Measurements from ENCODE around the gene KLK6.
A peak's percentile ranks its signal among the peaks of the same experiment; 100 is the strongest.

The KLK6 gene

GRCh38 chr19:50947123-50947522, 22.3 kb downstream of the KLK6 start:
- no peak for DNase-seq

DNA sequence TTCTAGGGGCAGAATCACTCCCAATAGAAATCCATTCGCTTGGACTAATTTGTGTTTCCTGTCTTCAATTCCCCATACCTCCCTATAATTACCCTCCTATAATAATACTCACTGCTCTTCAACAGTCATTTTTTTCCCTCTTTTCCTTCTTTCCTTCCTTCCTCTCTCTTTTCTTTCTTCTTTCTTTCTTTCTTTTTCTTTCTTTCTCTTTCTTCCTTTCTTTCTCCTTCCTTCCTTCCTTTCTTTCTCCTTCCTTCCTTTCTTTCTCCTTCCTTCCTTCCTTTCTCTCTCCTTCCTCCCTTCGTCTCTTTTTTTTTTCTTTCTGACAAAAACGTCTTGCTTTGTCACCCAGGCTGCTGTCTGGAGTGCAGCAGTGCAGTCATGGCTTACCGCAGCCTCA, 24.6 kb downstream of the KLK6 start:
- DNase-seq = no peak

DNA sequence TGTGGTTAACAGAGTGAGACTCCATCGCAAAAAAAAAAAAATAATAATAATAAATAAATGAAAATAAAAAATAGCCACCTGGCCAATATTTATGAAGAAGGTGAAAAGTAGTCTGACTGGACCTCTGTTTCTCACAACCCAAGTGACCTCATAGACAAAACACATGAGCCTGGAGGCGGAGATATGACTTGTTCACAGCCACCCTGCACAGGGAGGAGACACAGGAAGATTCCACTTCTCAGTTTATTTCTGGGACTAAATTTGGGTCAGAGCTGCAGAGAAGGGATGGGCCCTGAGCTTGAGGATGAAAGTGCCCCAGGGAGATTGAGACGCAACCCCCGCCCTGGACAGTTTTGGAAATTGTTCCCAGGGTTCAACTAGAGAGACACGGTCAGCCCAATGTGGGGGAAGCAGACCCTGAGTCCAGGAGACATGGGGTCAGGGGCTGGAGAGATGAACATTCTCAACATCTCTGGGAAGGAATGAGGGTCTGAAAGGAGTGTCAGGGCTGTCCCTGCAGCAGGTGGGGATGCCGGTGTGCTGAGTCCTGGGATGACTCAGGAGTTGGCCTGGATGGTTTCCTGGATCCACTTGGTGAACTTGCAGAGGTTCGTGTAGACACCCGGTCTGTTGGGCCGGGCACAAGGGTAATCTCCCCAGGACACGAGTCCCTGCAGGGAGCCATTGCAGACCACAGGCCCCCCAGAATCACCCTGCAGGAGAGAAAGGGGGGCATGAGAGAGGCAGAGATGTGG, 26.1 kb downstream of the KLK6 start:
- no peak for DNase-seq

DNA sequence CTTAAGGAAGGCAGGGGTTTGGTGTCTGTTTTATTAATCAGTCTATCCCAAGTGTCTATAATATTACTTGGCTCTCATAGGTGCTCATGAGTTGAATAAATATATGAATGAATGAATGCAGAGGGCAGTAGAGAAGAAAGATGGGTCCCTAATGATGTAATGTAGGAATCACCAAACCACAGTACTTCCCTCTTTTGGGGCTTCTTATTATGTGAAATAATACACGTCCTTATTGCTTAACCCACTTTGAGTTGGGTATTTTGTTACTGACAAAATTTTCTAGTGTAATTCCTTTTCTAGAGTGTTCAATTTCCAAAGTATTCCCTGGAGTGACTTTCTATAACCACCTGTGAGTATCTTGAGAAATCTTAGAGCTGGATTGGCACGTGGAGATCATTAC, 29.8 kb downstream of the KLK6 start:
- no peak for DNase-seq

- DNase-seq = peak; percentile 21
Measured at GRCh38 chr19:50933640-50934039, 35.8 kb downstream of the KLK6 start.

DNA sequence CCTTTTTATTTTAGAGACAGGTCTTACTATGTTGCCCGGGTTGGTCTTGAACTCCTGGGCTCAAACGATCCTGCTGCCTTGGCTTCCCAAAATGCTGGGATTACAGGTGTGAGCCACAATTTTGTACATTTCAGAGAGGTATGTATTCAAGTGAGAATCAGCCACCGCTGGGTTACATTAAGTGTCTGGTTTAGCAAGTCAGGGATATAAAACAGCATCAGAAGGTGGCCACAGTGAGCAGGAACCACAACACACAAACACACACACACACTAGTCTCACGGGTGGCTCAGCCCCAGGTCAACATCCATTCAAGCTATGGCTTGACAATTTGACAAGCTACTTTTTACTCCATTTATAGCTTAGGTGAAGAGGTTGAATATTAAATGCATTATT, 36.7 kb downstream of the KLK6 start:
- DNase-seq = no peak

- DNase-seq = no peak
Measured at GRCh38 chr19:50932018-50932689, 37.2 kb downstream of the KLK6 start.

DNA sequence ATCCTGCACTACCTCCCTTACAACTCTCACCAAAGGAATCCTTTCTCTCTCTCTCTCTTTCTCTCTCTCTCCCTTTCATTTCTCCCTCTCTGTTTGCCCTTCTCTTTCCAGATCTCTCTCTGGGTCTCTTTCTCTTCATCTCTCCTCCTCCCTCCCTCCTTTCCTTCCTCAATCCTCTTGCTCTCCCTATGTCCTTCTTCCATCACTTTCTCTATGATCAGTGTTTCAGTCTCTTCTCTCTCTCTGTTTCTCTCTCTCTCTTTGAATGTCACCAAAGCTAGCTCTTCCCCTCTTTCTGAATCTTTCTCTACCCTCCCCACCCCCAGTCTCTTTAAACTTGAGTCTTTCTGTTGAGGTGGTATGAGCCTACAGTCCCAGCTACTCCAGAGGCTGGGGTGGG, 38.4 kb downstream of the KLK6 start:
- DNase-seq = no peak

GRCh38 chr19:50928831-50929230, 40.6 kb downstream of the KLK6 start:
- no peak for DNase-seq

GRCh38 chr19:50926144-50926543, 43.2 kb downstream of the KLK6 start:
- no peak for DNase-seq

DNA sequence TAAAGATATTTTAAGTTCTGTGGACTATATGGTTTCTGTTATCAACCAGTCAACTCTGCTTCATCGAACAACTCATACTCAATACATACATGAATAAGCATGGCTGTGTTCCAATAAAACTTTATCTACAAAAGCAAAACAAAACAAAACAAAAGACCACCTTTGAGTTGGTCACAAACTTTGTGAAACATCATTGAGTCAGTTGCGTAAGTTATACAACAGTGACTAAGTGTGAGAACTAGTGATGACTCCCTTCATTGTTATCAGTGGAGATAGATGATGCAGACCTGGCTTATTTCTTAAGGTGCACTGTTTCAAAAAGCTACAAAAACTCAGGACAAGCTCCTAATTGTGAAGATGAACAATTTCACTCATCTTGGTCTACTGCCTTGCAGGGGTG, 43.7 kb downstream of the KLK6 start:
- no peak for DNase-seq

GRCh38 chr19:50924586-50924985, 44.8 kb downstream of the KLK6 start:
- DNase-seq = no peak

DNA sequence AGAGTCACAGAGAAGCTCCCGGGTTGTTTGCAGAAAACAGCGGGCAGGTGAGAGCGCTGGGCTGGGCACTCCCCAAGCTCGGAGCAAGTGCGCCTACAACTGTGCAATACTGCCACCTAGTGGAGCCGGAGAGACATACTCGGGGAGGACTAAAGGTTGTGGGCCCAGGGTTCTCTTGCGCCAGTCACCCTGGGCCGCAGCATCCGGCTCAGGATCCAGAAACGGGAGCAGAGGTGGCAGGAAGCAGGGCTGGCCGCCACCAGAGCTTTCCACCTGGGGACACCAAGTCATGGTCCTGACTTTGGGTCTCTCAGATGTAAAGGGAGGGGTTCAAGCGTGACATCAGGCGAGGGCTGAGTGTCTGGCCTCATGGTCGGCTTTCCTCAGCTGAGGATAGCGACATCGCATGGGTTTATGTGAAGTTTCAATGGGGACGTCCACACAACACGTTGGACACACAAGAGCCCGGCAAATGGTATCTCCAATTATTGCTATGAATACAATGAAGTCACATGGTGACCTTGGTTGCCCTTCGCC, 47.0 kb downstream of the KLK6 start:
- DNase-seq = peak; percentile 72

GRCh38 chr19:50921426-50922316, 47.7 kb downstream of the KLK6 start:
- peak; percentile 12 for DNase-seq

DNA sequence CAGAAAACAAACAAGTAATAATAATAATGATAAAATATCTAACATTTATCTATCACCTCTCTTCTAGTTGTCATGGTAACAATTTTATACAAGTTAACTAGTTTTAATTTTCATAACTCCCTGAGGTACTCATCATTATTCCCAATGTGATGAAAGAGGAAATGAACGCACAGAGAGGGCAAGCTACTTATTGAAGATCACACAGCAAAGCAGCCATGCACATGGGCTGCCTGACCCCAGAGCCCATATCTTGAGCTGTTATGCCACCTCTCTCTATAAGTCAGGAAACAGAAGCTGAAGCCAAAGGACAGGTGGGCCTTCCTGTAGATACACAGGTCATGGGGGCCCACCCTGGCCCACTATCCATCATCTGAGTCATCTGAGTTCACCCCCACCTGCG, 53.3 kb downstream of the KLK6 start:
- DNase-seq = no peak

DNA sequence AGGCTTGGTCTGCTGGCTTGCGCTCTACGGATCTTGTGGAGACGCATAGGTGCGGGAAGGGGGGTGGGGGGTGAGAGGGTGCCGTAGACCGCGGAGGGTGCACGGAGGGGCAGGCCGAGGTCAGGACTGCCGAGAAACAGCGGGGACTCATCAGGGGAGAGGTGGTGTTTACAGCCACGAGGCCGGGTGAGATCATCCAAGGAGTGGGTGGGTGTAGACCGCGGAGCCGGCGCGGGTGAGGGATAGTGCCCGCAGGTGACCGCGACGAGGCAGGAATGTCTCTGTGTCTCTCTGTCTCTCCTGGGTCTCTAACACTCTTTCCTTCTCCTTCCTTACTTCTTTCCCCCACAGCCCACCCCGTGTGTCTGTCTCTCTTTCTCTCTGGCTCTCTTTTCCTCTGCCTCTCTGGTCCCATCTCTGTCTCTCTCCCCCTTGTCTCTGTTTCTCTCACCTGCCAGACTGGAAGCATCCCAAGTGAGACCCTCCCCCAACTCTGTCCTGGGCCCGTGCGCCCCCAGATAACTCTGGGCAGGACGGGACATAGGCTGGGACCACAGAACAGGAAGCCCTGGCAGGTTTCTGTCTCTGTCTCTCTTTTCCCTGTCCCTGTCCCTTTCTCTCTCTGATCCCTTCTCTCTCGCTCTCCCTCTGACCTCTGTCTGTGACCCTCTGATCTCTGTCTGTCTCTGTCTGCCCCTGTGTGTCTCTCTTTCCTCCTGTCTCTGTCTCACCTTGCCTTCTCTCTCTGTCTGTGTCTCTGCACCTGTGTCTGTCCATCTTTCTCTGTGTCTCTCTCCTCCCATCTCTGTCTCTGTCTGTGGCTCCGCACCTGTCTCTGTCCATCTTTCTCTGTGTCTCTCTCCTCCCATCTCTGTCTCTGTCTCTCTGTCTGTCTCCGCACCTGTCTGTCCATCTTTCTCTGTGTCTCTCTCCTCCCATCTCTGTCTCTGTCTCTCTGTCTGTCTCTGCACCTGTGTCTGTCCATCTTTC, 56.4 kb downstream of the KLK6 start:
- DNase-seq = no peak

DNA sequence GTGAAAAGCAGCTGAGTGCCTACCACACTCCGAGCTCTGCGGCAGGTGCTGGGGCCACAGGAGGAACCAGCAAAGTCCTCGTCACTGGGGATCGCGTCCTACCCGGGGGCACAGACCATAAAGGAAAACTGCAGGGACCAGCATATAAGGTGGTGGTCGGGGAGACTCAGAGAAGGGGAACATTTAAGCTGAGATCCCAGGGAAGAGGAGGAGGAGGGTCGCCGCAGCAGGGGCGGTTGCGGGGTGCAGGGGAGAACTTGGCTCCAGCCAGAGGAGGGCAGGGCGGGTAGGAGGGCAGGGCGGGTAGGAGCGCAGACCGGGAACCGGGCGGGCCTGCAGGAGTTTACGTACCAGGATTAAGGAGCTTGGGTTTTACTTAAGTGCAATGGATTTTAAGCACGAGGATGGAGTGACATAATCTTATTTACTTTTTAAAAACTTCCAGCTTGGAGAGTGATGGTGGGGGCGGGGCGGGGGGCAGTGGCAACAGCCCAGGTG, 57.2 kb downstream of the KLK6 start:
- no peak for DNase-seq

- no peak for DNase-seq
Measured at GRCh38 chr19:50911206-50912101, 57.9 kb downstream of the KLK6 start, which contains the start of gene KLK4. Gene KLK4, minus strand, starts transcription at chr19:50911395. Its CDS starts 657 bp downstream, at chr19:50910738.

DNA sequence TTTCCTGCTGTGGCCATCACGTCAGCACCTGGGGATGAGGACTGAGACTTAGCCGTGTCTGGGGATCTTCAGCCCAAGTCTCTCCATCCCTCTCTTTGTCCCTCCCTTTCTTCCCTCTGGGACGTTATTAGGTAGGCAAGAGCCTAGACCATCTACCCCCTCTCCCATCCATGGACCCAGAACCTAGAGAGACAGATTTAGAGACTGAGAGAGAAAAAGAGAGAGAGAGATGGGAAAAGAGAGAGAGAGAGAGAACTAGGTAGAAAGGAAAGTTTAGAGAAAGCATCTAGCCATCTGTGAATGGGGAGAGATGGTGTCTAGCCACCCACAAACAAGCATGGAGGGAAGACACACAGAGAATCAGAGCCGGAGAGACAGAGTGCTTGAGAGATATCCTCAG, 58.7 kb downstream of the KLK6 start:
- DNase-seq = no peak

DNA sequence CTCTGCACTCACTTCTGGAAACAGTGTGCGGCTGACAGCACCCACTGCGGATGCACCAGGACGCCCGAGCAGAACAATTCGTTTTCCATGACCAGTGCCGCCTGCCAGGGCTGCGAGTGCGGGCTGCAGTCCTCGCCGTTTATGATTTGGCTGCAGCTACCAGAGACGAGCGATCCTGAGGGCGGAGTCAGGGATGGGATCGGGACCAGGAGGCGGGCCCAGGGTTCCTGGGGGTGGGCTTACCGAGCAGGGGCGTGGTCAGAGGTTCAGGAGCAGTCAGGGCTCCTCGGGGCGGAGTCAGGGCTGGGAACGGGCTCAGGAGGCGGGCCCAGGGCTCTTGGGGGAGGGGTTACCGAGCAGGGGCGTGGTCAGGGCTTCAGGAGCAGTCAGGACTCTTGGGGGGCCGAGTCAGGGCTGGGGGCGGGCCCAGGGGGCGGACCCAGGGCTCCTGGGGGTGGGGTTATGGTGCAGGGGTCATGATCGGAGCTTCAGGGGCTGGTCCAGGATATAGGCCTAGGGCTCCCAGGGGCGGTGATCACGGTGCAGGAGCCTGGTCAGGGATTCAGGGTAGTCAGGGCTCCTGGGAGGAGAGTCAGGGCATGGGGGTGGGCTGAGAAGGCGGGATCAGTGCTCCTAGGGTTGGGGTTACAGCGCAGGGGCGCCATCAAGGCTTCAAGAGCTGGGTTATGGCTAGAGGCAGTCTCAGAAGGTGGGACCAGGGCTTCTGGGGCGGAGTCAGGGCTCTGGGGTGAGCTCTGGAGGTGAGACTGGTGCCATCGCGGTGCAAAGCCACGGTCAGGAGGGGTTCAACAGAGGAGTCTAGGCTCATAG, 59.9 kb downstream of the KLK6 start:
- DNase-seq = peak; percentile 45
